Measurements from ENCODE around the gene SEMA3D. TPM values are rescaled to one million over a fixed set of nuclear protein-coding genes. Genes with fewer than 3 reads are reported as not detected.

SEMA3D gene
- polyA plus RNA-seq, 1 donor from 2014 or later = 1.6 TPM

DNA sequence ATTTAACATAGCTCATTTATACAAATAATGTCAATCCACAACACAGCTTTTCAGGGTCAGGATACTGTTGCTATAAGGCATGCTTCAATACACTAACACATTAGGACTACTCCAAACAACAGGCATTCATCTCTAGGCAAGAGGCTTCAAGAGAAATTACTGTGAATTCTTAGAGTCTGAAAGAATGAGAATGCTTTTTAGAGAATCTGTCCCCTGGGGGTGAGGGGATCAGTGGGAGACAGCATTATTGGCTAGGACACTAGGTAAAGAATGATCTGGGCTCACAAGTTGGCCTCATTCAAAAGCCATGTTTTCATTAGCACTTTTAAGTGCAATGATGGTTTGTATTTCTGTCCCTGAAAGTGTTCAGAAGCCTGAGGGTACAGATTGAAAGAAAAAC, 132.6 kb downstream of the SEMA3D start:
- no peaks in the 10 kb centered on the region for H3K9me2 ChIP-seq (ENCODE audit: insufficient read depth, low read length)
- H3K4me3 ChIP-seq (ENCODE audit: low read length) = no peak overlapping the region
- no peaks in the 10 kb centered on the region for H3K36me3 ChIP-seq (ENCODE audit: insufficient read depth, low read length)
- TF ChIP-seq SMC3 (conservative IDR thresholded peaks at IDR 0.05; ENCODE audit: poor library complexity) (no peak), RAD21 (conservative IDR thresholded peaks at IDR 0.05) (no peak), POLR2AphosphoS5 (IDR thresholded peaks at IDR 0.05) (no peak), MXI1 (conservative IDR thresholded peaks at IDR 0.05; ENCODE audit: poor library complexity, severe bottlenecking) (no peak), EP300 (conservative IDR thresholded peaks at IDR 0.05; ENCODE audit: poor library complexity, severe bottlenecking) (no peak), TAF1 (IDR thresholded peaks at IDR 0.05; ENCODE audit: low read depth) (no peak), EZH2 (IDR thresholded peaks at IDR 0.05; ENCODE audit: borderline replicate concordance, insufficient read depth, low read length, poor library complexity, severe bottlenecking) (no peak)
- TF ChIP-seq, protein P1, sequence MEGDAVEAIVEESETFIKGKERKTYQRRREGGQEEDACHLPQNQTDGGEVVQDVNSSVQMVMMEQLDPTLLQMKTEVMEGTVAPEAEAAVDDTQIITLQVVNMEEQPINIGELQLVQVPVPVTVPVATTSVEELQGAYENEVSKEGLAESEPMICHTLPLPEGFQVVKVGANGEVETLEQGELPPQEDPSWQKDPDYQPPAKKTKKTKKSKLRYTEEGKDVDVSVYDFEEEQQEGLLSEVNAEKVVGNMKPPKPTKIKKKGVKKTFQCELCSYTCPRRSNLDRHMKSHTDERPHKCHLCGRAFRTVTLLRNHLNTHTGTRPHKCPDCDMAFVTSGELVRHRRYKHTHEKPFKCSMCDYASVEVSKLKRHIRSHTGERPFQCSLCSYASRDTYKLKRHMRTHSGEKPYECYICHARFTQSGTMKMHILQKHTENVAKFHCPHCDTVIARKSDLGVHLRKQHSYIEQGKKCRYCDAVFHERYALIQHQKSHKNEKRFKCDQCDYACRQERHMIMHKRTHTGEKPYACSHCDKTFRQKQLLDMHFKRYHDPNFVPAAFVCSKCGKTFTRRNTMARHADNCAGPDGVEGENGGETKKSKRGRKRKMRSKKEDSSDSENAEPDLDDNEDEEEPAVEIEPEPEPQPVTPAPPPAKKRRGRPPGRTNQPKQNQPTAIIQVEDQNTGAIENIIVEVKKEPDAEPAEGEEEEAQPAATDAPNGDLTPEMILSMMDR (IDR thresholded peaks at IDR 0.05; ENCODE audit: poor library complexity, severe bottlenecking) = no peak
- TF ChIP-seq, protein P2, sequence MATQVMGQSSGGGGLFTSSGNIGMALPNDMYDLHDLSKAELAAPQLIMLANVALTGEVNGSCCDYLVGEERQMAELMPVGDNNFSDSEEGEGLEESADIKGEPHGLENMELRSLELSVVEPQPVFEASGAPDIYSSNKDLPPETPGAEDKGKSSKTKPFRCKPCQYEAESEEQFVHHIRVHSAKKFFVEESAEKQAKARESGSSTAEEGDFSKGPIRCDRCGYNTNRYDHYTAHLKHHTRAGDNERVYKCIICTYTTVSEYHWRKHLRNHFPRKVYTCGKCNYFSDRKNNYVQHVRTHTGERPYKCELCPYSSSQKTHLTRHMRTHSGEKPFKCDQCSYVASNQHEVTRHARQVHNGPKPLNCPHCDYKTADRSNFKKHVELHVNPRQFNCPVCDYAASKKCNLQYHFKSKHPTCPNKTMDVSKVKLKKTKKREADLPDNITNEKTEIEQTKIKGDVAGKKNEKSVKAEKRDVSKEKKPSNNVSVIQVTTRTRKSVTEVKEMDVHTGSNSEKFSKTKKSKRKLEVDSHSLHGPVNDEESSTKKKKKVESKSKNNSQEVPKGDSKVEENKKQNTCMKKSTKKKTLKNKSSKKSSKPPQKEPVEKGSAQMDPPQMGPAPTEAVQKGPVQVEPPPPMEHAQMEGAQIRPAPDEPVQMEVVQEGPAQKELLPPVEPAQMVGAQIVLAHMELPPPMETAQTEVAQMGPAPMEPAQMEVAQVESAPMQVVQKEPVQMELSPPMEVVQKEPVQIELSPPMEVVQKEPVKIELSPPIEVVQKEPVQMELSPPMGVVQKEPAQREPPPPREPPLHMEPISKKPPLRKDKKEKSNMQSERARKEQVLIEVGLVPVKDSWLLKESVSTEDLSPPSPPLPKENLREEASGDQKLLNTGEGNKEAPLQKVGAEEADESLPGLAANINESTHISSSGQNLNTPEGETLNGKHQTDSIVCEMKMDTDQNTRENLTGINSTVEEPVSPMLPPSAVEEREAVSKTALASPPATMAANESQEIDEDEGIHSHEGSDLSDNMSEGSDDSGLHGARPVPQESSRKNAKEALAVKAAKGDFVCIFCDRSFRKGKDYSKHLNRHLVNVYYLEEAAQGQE (IDR thresholded peaks at IDR 0.05; ENCODE audit: borderline replicate concordance) = no peak
- no peaks in the 10 kb centered on the region for H3K27me3 ChIP-seq (ENCODE audit: insufficient read depth, low read depth, low read length)
- H3K9ac ChIP-seq (ENCODE audit: low read length) = no peak overlapping the region
- no peak overlapping the region for H3K27ac ChIP-seq (ENCODE audit: low read length)
- H3K4me2 ChIP-seq (ENCODE audit: low read length) = no peak overlapping the region
- H4K20me1 ChIP-seq (ENCODE audit: insufficient read depth) = no peaks in the 10 kb centered on the region
- no peaks in the 10 kb centered on the region for H3K9me3 ChIP-seq (ENCODE audit: low read length)
- no peak overlapping the region for H2AFZ ChIP-seq (ENCODE audit: low read depth, low read length)
- no peaks in the 10 kb centered on the region for H3K79me2 ChIP-seq (replicated peaks; ENCODE audit: insufficient read depth, low read length)
- H3F3A ChIP-seq (ENCODE audit: insufficient read depth, low read length, poor library complexity, severe bottlenecking) = no peaks in the 10 kb centered on the region

DNA sequence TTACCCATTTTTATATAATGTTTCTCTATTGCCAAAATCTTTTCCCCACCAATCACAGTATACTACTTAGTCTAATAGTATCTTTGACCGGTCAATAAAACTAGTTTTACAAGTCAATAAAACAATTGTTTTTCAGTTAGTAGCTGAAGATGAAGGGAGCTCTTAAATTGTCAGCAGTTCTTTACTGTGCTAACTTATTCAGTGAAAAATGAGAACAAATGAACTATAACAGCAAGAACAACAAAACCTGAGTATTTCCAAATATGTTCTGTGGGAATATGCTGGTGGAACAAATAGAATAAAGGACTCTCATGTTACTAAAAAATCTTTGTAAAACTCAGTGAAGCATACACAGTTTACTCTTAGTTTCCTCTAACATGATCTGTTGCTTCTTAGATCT, 134.0 kb downstream of the SEMA3D start:
- no peaks in the 10 kb centered on the region for H3K27me3 ChIP-seq (ENCODE audit: insufficient read depth, low read depth, low read length)
- no peak overlapping the region for H2AFZ ChIP-seq (ENCODE audit: low read depth, low read length)
- no peaks in the 10 kb centered on the region for H3K9me2 ChIP-seq (ENCODE audit: insufficient read depth, low read length)
- TF ChIP-seq SMC3 (conservative IDR thresholded peaks at IDR 0.05; ENCODE audit: poor library complexity) (no peak), MXI1 (conservative IDR thresholded peaks at IDR 0.05; ENCODE audit: poor library complexity, severe bottlenecking) (no peak), RAD21 (conservative IDR thresholded peaks at IDR 0.05) (no peak), POLR2AphosphoS5 (IDR thresholded peaks at IDR 0.05) (no peak), EP300 (conservative IDR thresholded peaks at IDR 0.05; ENCODE audit: poor library complexity, severe bottlenecking) (no peak), EZH2 (IDR thresholded peaks at IDR 0.05; ENCODE audit: borderline replicate concordance, insufficient read depth, low read length, poor library complexity, severe bottlenecking) (no peak), TAF1 (IDR thresholded peaks at IDR 0.05; ENCODE audit: low read depth) (no peak)
- TF ChIP-seq, protein P1 (IDR thresholded peaks at IDR 0.05; ENCODE audit: poor library complexity, severe bottlenecking) = no peak
- TF ChIP-seq, protein P2 (IDR thresholded peaks at IDR 0.05; ENCODE audit: borderline replicate concordance) = no peak
- H3K27ac ChIP-seq (ENCODE audit: low read length) = no peak overlapping the region
- no peak overlapping the region for H3K4me2 ChIP-seq (ENCODE audit: low read length)
- no peaks in the 10 kb centered on the region for H3F3A ChIP-seq (ENCODE audit: insufficient read depth, low read length, poor library complexity, severe bottlenecking)
- no peak overlapping the region for H3K9ac ChIP-seq (ENCODE audit: low read length)
- no peak overlapping the region for H3K4me3 ChIP-seq (ENCODE audit: low read length)
- no peaks in the 10 kb centered on the region for H4K20me1 ChIP-seq (ENCODE audit: insufficient read depth)
- no peaks in the 10 kb centered on the region for H3K79me2 ChIP-seq (replicated peaks; ENCODE audit: insufficient read depth, low read length)
- H3K9me3 ChIP-seq (ENCODE audit: low read length) = no peaks in the 10 kb centered on the region
- H3K36me3 ChIP-seq (ENCODE audit: insufficient read depth, low read length) = no peaks in the 10 kb centered on the region

All from neural cell (in vitro differentiated cells).